COLO668 (cell line): ENCODE measurements around the gene STRBP.
"Not testable (repeated sequence)": the region's sequence is repeated elsewhere in the genome, so short reads cannot be mapped to it uniquely, and the experiment has no call there.

Experiments
- DNase-seq: peaks from one replicate; lab custom pipeline; 2025; ENCODE audit not compliant: unreplicated experiment; lab: John Stamatoyannopoulos, UW

The STRBP gene

GRCh38 chr9:123283455-123283854, 15.1 kb upstream of the STRBP start:
- no peak for DNase-seq

GRCh38 chr9:123283048-123283408, 14.6 kb upstream of the STRBP start:
- no peak for DNase-seq

GRCh38 chr9:123282362-123283047, 14.1 kb upstream of the STRBP start:
- no peak for DNase-seq

GRCh38 chr9:123281659-123282350, 13.4 kb upstream of the STRBP start:
- DNase-seq: no peak

GRCh38 chr9:123278879-123279493, 10.6 kb upstream of the STRBP start:
- DNase-seq: not testable (repeated sequence)

- no peak for DNase-seq
Measured at GRCh38 chr9:123278361-123278760, 10.0 kb upstream of the STRBP start.

GRCh38 chr9:123276551-123276950, 8.2 kb upstream of the STRBP start:
- no peak for DNase-seq

GRCh38 chr9:123271133-123271532, 2.7 kb upstream of the STRBP start:
- not testable (repeated sequence) for DNase-seq

GRCh38 chr9:123269281-123269680, 895 bp upstream of the STRBP start:
- DNase-seq: no peak

GRCh38 chr9:123268199-123268464, 254 bp downstream of the STRBP start:
- peak; percentile 67 for DNase-seq

GRCh38 chr9:123267481-123268198, 746 bp downstream of the STRBP start:
- DNase-seq: peak; percentile 26

GRCh38 chr9:123266655-123267399, 1.6 kb downstream of the STRBP start:
- DNase-seq: no peak

GRCh38 chr9:123265833-123266232, 2.6 kb downstream of the STRBP start:
- peak; percentile 9 for DNase-seq

- DNase-seq: no peak
Measured at GRCh38 chr9:123263227-123263626, 5.2 kb downstream of the STRBP start.

- no peak for DNase-seq
Measured at GRCh38 chr9:123262338-123262737, 6.0 kb downstream of the STRBP start.

GRCh38 chr9:123261006-123261677, 7.2 kb downstream of the STRBP start:
- no peak for DNase-seq

GRCh38 chr9:123260340-123260739, 8.0 kb downstream of the STRBP start:
- DNase-seq: no peak

GRCh38 chr9:123257276-123257675, 11.1 kb downstream of the STRBP start:
- no peak for DNase-seq

- no peak for DNase-seq
Measured at GRCh38 chr9:123255718-123256117, 12.7 kb downstream of the STRBP start.

- no peak for DNase-seq
Measured at GRCh38 chr9:123253204-123253603, 15.2 kb downstream of the STRBP start.

- peak; percentile 28 for DNase-seq
Measured at GRCh38 chr9:123251741-123252140, 16.6 kb downstream of the STRBP start.
